Parathyroid adenoma (tissue), 2 donors: ENCODE data around the gene CCND3.

Experiments
- H2AFZ ChIP-seq: fragments of 300-600 bp; sonication (generic); one replicate; pipeline ENCODE4 v1.7.0; 2017; ENCODE audit warnings: antibody characterized with exemption, mild to moderate bottlenecking
- H3K27ac ChIP-seq: fragments of 300-600 bp; sonication (generic); one replicate; pipeline ENCODE4 v1.7.0; 2017
- H3K27me3 ChIP-seq: fragments of 300-600 bp; sonication (generic); one replicate; pipeline ENCODE4 v1.7.0; 2017; ENCODE audit warnings: low read length; ENCODE audit not compliant: control insufficient read depth, insufficient read depth
- H3K36me3 ChIP-seq: fragments of 300-600 bp; sonication (generic); one replicate; pipeline ENCODE4 v1.7.0; 2017; ENCODE audit warnings: low read length; ENCODE audit not compliant: control insufficient read depth, insufficient read depth
- H3K4me1 ChIP-seq: fragments of 300-600 bp; sonication (generic); one replicate; pipeline ENCODE4 v1.7.0; 2017; ENCODE audit warnings: control low read depth
- H3K4me2 ChIP-seq: fragments of 300-600 bp; sonication (generic); one replicate; pipeline ENCODE4 v1.7.0; 2017; ENCODE audit warnings: low read length
- H3K4me3 ChIP-seq: fragments of 300-600 bp; sonication (generic); one replicate; pipeline ENCODE4 v1.7.0; 2017; ENCODE audit warnings: low read depth, low read length
- H3K79me2 ChIP-seq: fragments of 300-600 bp; sonication (generic); one replicate; pipeline ENCODE4 v1.7.0; 2017; ENCODE audit warnings: control low read depth
- H3K9ac ChIP-seq: fragments of 300-600 bp; sonication (generic); one replicate; pipeline ENCODE4 v1.7.0; 2017; ENCODE audit warnings: mild to moderate bottlenecking
- H3K9me3 ChIP-seq: fragments of 300-600 bp; sonication (generic); one replicate; pipeline ENCODE4 v1.7.0; 2017; ENCODE audit warnings: low read length; ENCODE audit not compliant: control insufficient read depth
- TF ChIP-seq, protein P1 (sequence below): fragments of 300-600 bp; sonication (generic); IDR thresholded peaks from one replicate; pipeline ENCODE4 v1.7.0; 2017; ENCODE audit warnings: antibody characterized with exemption, mild to moderate bottlenecking
- donor health status: primary hyperparathyroidism.

Gene CCND3

DNA sequence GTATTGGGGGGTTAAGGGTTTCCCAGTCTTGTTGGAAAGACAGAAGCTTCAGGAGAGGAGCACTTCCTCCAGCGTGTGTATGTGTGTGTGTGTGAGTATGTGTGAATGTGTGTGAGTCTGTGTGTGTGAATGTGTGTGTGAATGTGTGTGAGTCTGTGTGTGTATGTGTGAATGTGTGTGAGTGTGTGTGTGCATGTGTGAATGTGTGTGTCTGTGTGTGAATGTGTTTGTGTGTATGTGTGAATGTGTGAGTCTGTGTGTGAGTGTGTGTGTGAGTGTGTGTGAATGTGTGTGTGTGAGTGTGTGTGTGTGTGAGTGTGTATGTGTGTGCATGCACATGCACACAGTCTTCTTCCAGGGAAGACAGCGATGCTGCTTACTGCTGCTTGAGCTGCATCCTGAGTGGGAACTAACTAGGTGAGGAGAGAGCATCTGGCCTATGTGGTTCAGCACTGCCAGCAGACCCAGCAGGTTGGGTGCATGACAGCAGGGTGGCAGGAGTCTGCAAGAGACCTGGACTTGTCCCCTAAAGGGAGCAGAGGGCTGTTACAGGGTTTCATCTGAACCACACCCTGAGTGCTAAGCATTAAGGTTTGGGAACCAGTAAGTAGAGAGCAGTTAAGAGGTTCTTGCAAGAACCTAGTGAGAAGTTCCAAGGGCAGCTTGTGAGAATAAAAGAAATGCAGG is 22.7 kb upstream of the CCND3 start:
- H3K27me3 ChIP-seq, result no peaks in the 10 kb centered on the region

DNA sequence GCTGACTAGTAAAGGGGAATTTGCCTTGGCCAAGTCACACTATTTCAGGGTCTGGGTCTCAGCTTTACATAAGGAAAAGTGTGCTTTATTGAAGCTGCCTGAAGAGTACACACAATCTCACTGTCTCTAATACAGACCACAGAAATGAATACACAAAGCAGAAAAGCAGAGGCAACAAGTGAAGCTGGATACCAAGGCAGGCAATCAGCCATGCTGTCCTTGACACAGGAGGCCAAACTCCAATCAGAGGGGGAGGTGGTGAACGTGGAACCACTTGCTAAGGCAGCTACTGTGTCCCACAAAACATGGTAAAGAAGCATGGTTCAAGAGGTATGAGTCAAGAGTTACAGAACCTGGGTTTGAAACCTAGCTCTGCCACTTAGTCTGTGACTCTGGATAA is 21.8 kb upstream of the CCND3 start:
- Histone ChIP-seq H3K4me3 (no peak overlapping the region), H3K27ac (no peak overlapping the region), H3K4me1 (peaks cover 3% of the 10 kb centered on the region), H3K9me3 (no peaks in the 10 kb centered on the region), H3K4me2 (no peak overlapping the region), H3K36me3 (no peaks in the 10 kb centered on the region), H3K9ac (no peak overlapping the region), H3K27me3 (no peaks in the 10 kb centered on the region), H2AFZ (no peak overlapping the region), H3K79me2 (no peaks in the 10 kb centered on the region)
- TF ChIP-seq, protein P1, sequence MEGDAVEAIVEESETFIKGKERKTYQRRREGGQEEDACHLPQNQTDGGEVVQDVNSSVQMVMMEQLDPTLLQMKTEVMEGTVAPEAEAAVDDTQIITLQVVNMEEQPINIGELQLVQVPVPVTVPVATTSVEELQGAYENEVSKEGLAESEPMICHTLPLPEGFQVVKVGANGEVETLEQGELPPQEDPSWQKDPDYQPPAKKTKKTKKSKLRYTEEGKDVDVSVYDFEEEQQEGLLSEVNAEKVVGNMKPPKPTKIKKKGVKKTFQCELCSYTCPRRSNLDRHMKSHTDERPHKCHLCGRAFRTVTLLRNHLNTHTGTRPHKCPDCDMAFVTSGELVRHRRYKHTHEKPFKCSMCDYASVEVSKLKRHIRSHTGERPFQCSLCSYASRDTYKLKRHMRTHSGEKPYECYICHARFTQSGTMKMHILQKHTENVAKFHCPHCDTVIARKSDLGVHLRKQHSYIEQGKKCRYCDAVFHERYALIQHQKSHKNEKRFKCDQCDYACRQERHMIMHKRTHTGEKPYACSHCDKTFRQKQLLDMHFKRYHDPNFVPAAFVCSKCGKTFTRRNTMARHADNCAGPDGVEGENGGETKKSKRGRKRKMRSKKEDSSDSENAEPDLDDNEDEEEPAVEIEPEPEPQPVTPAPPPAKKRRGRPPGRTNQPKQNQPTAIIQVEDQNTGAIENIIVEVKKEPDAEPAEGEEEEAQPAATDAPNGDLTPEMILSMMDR, result no peak

More for the DNA sequence above, 22.7 kb upstream of the CCND3 start:
- no peak overlapping the region for H3K4me2 ChIP-seq
- peaks cover 3% of the 10 kb centered on the region for H3K4me1 ChIP-seq
- H3K9ac ChIP-seq, result no peak overlapping the region
- H3K4me3 ChIP-seq, result no peak overlapping the region
- H3K36me3 ChIP-seq, result no peaks in the 10 kb centered on the region
- no peak overlapping the region for H3K27ac ChIP-seq
- H3K9me3 ChIP-seq, result no peaks in the 10 kb centered on the region
- no peak overlapping the region for H2AFZ ChIP-seq
- no peaks in the 10 kb centered on the region for H3K79me2 ChIP-seq
- TF ChIP-seq, protein P1, result no peak

DNA sequence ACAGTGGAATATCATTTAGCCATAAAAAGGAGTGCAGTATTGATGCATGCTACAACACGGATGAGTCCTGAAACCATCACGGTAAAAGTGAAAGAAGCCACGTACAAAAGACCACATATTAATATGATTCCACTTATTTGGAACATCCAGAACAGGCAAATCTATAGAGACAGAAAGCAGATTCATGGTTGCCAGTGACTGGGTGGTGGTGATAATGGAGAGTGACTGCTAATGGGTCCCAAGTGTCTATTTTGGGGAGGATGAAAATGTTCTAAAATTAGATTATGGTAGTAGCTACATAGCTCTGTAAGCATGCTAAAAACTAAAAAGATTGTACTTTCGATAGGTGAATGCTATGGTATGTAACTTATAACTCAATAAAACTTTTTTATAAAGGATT is 18.4 kb upstream of the CCND3 start:
- no peak overlapping the region for H3K4me2 ChIP-seq
- no peak overlapping the region for H2AFZ ChIP-seq
- no peaks in the 10 kb centered on the region for H3K79me2 ChIP-seq
- no peak overlapping the region for H3K9ac ChIP-seq
- H3K9me3 ChIP-seq, result no peaks in the 10 kb centered on the region
- no peaks in the 10 kb centered on the region for H3K4me1 ChIP-seq
- H3K27ac ChIP-seq, result no peak overlapping the region
- H3K27me3 ChIP-seq, result no peaks in the 10 kb centered on the region
- no peaks in the 10 kb centered on the region for H3K36me3 ChIP-seq
- TF ChIP-seq, protein P1, result no peak
- no peak overlapping the region for H3K4me3 ChIP-seq

DNA sequence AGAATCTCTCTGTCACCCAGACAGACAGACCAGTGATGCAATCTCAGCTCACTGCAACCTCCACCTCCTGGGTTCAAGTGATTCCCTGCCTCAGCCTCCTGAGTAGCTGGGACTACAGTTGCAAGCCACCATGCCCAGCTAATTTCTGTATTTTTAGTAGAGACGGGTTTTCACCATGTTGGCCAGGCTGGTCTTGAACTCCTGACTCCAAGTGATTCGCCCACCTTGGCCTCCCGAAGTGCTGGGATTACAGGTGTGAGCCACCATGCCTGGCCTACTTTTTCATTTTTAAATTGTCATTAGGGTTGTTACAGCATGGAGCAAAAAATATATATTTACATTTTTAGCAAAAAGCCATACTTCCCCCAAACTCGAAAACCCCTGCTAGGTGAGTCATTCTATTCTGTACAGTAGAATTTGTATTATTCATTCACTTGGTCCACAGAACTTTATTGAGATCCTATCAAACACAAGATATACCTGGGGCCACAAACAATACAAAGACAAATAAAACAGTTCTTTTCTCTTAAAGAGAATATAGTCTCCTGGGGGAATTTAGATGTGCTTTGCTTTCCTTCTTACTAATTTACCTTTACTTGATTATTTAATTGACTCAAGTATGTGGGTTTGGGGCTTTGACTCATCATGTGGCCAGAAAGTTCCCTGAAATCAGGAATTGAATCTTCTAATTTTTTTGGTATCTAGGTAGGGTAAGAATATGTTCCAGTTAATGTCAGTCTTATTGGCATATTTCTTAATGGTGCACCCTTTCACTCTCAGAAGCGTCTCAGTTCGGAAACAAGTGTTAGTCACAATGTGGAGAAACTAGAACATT is 16.6 kb upstream of the CCND3 start:
- H3K79me2 ChIP-seq, result no peaks in the 10 kb centered on the region
- no peaks in the 10 kb centered on the region for H3K27me3 ChIP-seq
- H3K36me3 ChIP-seq, result no peaks in the 10 kb centered on the region
- no peak overlapping the region for H3K4me2 ChIP-seq
- H3K4me1 ChIP-seq, result no peaks in the 10 kb centered on the region
- no peak overlapping the region for H3K4me3 ChIP-seq
- H3K9ac ChIP-seq, result no peak overlapping the region
- no peak overlapping the region for H3K27ac ChIP-seq
- TF ChIP-seq, protein P1, result no peak
- no peak overlapping the region for H2AFZ ChIP-seq
- H3K9me3 ChIP-seq, result no peaks in the 10 kb centered on the region
